GDM1 (cell line): ENCODE measurements around the gene TMEM86B.

Experiments used
- DNase-seq: peaks from one replicate; lab custom pipeline; 2025; lab: John Stamatoyannopoulos, UW

The TMEM86B gene, protein sequence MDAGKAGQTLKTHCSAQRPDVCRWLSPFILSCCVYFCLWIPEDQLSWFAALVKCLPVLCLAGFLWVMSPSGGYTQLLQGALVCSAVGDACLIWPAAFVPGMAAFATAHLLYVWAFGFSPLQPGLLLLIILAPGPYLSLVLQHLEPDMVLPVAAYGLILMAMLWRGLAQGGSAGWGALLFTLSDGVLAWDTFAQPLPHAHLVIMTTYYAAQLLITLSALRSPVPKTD

DNA sequence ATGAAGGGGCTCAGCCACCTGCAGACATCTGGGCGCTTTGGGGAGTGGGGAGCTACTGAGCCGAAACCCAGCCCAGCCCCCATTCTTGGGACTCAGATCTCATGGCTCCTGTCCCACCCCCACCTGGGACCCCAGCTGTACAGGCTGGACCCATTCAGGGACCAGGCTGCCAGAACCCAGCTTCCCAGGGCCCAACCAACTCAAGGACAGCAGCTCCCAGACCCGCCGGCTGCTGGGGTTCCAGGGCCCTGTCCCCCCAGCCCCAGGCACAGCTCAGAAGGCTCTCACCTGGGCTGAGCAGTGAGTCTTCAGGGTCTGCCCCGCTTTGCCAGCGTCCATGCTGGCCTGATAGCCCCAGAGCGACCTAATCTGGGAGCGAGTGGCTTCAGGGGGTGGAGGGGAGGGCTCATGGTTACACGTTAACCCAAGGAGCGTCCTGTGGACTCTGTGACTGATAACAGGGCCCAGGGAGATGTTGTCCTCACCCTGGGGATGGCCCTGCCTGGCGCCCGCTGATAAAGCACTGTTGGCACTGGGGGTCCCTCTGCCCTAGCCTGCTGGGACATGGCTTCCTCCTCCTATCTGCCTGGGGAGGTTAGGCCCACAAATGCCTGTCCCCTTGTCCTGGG lies at the start of gene TMEM86B:
Gene TMEM86B, minus strand, starts transcription at position 361 of the 629 bp plus-strand sequence. Its CDS starts 22 bp downstream, at position 339.
- no peak for DNase-seq

DNA sequence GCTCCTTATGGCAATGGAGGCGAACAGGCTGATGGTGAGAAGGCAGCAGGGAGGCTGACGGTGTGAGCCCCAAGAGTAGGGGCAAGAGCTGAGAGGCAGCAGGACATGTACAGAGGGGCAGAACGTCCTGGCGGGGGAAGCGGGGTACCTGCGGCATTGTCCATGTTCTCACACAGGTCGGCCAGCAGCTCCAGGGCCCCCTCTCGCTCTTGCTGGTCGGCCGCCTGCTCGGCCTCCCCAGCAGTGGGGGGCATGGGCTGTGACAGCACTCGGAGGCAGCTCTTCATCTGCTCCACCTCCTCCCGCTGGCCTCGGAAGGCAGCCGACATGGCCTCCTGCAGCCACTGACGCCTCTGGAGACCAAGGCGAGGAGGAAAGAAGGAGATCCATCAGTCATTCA lies 48.9 kb upstream of the TMEM86B start:
- no peak for DNase-seq

DNA sequence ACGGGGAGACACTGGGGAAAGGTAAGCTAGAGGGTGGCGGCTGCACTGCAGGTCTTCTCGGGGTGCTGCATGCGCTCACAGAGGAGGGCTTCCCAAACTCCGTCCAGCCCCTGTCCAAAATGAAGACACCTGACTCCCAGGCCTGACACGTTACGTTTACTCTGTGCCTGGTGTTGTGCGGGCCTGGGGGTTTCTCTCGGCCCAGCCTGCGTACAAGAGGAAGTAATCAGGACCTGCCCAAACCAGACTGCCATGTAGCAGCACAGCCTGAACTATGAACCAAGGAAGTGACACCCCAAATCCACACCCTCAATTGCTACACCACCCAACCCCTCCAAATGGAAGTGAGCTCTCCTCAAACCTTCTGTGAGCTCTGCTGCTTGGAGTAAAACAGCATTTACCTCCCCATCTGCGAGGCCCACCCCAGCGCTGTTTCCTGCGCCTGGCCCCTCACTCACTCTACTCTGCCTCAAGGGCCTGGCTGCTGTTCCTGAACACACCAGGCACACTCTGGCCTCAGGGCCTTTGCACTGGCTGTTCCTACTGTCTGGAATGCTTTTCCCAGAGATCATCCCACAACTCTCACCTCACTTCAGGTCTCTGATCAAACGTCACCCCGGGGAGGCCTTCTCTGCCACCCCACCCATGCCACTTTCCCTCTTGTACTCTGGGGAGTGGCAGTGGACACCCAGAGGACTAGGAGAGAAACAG lies 48.3 kb upstream of the TMEM86B start:
- no peak for DNase-seq

DNA sequence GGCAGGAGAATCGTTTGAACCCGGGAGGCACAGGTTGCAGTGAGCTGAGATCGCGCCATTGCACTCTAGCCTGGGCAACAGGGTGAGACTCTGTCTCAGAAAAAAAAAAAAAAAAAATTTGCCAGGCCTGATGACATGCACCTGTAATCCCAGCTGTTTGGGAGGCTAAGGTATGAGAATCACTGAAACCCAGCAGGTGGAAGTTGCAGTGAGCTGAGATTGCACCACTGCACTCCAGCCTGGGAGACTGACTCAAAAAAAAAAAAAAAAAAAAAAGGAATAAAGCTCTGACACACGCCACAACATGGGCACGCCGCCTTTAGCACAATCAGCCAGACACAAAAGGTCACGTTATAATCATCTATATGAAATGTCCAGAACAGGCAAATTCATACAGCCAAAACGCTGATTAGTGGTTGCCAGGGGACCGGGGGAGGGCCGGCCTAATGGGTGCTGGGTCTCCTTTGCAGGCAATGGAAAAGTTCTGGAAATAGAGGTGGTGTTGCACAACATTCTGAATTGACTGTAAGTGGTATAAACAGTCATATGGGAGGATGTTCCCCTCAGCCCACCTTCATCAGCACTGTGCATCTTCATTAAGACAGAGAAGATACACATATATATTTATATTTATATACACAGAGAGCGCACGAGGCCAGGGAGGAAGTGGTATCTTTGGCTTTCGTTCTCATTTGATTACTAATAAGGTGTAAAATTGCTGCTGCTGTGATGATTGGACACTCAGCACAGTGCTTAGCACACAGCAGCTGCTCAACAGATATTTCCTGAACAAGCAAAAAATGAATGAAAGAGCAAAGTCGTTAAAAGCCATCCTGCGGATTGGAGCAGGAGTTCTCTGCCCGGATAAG lies 47.5 kb upstream of the TMEM86B start:
- no peak for DNase-seq

DNA sequence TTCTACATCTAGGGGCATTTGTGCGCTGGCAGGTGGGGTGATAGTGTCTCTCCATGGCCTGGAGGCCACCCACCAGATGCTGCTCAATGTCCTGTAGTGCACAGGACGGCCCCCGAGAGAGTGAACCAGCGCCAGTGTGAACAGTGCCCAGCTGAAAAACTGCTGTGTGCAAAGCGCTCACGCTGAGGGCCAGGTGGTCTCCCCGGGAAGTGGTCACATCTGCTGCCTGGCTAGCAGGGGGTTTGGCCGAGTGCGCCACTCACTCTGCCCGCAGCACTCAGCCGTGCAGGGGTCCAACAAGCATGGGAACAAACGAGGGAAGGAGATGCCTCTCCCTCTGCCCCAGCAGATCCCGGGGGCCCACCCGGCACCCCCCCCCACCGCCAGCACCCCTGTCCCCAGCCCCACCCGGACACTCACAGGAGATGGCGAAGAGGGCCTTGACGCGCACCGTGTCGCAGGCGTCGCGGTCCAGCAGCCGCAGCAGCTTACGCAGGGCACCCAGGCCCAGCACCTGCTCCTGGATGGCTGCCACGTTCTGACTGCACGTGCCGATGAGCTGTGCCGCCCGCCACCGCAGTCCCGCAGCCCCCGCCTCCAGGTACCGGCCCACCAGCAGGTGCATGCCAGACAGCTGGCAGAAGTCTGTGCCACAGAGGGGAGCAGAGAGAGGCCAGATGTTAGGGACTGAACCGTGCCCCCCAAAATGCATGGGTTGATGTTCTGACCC lies 45.6 kb upstream of the TMEM86B start:
- DNase-seq: no peak

DNA sequence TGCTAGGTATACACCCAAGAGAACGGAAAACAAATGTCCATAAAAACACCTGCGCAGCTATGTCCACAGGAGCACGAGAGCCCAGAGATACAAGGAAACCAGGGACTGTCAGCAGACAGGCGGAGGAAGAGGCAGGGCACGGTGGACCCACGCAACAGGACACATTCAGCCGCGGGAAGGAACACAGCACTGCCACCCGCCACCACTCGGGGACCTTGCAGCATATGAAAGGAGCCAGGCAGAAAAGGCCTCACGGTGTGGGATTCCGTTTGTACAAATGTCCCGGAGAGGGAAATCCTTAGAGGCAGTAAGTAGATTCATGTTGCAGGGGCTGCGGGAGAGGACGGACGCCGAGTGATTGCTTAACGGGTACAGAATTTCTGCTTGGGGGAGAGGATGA lies 43.6 kb upstream of the TMEM86B start:
- no peak for DNase-seq

DNA sequence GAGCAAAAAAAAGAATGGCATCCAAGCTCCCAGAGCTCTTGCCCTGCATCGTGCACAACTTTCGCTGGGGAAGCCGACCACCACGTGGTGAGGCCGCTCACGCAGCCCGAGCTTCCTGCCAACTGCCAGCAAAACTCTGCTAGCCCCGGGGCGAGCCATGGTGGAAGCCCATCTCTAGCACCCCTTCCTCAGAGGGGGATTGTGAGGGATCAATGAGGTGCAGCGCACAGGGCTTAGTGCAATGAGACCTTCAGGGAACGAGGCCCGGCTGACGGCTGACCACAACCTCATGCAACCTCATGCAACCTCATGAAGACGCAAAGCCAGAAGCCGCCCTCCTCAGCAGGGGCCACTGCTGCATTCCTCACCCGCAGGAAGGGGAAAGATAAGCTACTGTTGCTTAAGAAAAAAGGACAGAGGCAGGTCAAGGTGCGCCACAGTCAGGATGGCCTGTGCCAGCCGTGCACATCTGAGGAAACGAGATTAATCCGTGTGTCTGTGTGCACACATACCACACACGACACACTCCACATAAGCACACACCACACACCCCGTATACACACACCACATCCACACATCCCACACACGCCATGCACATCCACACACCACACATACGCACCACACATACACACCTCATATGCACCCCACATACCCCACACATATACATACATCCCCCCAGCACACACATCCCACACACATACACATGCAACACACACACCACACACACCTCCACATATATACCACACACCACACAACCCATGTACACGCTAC lies 41.8 kb upstream of the TMEM86B start:
- no peak for DNase-seq

DNA sequence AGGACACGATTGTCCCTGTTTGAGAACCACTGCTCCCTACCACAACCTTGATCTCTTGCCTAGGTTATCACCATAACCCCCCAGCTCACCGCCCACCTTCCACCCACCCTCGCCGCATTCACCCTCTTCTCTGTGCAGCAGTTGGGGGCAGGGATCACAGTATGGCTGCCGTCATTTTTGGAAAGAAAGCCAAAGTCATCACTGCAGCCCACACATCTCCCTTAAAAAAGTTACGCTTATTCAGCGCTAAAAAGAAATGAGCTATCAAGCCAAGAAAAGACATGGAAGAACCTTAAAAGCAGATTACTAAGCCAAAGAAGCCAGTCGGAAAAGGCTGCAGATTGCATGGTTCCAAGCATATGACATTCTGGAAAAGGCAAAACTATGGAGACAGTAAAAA lies 40.7 kb upstream of the TMEM86B start:
- DNase-seq: no peak

DNA sequence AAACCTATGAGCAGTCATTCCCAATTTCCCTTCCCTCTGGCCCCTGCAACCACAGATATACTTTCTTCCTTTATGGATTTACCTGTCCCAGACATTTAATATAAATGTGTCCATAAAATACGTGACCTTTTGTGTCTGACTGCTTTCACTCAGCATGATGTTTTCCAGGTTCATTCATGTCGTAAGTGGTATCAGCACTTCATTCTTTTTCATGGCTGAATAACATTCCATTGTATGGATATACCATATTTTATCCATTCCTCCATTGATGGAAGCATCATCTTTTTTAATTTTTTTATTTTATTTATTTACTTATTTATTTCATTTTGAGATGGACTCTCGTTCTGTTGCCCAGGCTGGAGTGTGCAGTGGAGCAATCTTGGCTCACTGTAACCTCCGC lies 38.3 kb upstream of the TMEM86B start:
- DNase-seq: no peak

DNA sequence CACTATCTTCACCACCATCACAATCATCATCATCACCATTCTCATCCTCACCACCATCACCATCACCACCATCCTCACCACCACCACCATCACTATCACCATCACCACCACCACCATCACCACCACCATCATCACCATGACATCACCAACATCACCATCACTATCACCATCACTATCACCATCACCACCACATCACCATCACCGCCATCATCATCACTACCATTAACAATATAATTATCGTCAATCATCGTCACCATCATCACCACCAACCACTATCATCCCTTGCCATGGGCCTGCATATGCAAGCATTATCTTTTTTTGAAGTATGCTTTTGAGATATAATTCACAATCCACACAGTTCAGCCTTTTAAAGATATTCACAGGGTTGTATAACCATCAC lies 37.8 kb upstream of the TMEM86B start:
- DNase-seq: no peak

DNA sequence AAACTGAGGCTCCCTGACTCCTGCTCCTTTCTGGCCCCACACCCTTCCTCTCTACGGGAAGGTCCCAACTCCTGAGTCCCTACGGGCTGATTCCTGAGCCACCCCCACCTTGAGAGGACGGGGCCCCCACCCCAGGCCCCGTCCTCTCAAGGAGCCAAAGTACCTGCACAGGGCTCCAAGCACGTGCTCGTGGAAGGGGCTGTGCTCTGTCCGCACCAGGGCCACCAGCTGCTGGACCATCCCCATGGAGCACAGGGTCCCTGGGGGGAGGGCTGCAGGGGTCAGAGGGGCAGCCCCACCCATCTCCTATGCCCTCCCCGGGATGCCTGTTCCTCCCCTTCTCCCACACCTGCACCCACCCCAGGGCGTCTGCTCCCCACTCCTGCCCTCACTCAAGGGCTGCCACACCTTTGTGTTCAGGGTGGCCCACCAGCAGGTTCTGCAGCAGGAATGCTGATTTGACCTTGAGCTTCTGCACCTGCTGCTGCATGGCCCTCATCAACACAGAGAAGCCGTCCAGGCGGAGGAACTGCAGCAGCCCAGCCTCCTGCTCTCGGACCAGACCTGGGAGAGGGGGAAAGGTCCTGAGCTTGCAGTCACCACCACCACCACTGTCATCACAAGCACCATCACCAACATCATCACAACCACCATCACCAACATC lies 37.3 kb upstream of the TMEM86B start:
- no peak for DNase-seq

DNA sequence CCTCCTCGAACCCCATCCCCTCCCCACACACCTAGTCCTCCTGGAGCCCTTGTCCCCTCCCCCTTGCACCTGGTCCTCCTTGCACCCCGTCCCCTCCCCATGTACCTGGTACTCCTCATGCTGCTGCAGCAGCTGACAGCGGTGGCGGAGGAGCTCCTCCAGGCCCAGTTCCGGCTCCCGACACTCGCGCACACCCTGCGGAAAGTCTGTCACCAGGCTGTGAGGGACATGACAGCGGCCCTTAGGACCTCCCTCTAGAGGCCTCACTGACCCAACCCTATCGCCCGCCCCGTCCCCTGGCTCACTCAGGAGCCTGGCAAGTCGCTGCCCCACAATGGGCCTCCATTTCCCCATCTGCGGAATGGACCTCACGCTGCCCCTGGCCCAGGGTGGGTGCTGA lies 36.6 kb upstream of the TMEM86B start:
- DNase-seq: no peak

DNA sequence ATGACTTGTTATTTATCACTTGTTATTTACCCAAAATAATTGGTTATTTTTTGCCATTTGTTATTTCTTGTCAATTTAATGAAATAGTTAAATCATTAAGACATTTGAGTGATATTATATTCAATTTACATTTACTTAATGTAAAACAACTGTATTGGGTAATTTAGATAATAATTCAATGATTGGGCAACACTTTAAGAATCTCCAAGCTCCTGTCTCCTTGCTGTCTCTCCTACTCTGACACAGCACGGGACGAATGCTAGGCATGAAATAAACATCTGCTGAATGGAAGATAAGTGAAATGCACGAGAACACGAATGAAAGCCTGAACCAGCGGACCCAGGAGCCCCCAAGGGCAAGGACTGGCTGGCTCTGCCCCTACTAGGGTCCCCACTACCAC lies 36.0 kb upstream of the TMEM86B start:
- DNase-seq: no peak

DNA sequence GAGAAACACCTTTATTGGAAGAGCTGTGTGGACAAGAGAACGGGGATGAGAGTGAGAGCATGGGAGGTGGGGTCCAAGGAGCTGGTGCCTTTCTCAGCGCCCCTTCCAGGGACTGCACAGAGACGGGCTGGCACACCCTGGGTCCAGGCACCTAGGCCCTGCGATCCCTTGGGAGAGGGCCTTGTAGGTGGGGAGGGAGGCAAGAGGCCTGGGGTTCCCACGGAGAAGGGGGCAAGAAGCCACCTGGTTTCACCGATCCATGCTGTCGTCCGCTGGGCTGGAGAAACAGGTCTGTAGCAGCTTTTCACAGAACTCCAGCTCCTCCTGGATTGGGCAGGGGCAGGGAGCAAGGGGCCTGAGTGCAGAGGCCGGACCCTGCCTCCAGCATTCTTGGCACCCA lies 33.8 kb upstream of the TMEM86B start:
- DNase-seq: no peak

DNA sequence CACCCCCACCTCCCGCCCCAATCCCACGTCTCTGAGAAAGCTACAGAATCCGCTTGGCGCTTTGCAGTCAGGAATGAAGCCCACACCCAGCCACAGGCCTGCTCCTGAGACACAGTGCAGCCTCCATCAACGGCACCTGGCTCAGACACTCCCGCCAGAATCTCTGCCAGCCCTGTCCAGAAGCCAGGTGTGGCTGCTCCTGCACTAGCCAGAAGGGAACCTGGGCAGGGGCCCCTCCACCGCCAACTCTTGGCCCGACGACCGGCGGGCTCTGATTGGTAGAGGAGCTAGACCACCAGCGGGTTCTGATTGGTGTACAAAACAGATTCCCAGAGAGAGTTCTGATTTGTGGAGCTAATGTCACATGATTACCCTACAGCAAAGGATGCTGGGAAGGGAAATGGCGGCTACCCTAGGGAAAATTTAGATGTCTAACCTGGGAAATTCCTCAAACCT lies 33.1 kb upstream of the TMEM86B start:
- DNase-seq: no peak

DNA sequence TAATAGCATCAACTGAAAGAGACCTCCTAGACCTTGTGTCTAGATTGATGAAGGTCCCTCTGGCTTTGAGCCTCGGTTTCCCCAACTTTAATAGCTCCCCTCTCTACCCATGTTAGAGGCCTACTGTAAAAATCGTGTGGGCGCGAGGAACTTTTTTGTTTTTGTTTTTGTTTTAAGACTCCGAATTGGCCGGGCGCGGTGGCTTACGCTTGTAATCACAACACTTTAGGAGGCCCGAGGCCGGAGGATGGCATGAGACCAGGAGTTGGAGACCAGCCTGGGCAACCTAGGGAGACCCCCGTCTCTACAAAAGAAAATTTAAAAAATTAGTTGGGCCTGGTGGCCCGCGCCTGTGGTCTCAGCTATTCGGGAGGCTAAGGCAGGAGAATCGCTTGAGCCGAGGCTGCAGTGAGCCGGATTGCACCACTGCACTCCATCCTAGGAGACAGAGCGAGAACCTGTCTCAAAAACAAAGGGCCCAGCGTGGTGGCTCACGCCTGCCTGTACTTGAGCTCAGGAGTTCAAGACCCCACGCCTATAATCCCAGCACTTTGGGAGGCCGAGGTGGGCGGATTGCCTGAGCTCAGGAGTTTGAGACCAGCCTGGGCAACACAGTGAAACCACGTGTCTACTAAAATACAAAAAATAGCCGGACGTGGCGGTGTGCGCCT lies 31.1 kb upstream of the TMEM86B start:
- no peak for DNase-seq

DNA sequence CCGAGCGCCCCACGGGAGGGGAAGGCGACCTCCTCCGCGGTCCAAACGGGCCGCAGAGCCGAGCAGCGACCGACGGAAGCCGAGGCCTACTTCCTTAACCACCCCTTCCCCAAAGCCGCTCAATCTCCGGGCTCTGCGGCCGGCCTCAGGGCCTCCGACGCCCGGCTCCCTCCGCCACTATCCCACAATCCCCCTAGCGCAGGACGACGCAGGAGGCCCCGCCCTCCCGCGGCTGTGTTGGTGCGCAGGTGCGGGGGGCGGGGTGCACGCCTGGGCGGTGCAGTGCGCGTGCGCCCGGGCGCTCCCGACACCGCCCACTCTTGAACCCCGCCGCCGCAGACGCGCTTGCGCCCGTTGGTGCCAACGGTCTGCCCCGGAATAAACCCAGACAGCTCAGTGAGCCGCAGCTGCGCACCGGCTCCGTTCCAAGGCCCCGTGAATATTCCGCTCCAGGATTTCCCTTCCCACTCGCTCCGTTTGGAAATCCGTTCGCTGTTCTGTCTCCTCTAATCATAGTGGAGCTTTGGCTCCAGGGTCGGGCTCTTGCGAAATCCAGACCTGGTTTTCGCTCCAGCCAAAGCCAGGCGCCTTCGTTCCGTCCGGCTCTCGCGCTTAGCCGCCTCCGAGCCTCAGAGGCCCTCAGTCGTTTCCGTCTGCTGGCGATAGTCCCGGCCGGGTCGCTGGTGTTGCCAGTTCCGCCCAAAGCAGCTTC lies 30.4 kb upstream of the TMEM86B start, which contains the start of gene PPP6R1:
Gene PPP6R1, minus strand, starts transcription at position 190 of the 712 bp plus-strand sequence. CDS start 11,914 bp downstream, outside the sequence.
- peak; percentile 99 for DNase-seq

DNA sequence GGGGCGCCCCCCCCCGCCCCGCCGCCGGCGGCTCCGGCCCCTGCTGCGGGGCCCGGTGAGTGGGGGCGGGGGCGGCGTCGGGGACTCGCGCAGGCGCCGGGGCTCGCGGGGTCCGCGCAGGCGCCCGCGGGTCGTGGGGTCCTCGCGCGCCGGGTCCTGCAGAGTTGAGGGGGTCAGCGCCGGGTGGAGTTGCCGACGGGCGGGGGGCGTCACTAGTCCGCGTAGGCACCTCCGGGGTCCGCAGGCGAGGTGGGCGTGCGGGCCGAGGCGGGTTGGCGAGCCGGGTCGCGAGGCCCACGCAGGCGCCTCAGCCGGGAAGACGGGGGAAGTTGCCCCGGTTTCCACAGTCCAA lies 29.9 kb upstream of the TMEM86B start:
- peak; percentile 36 for DNase-seq
